Measurements from ENCODE around the gene OR4E1.
"Not testable (repeated sequence)": the region's sequence is repeated elsewhere in the genome, so short reads cannot be mapped to it uniquely, and the experiment has no call there.

The OR4E1 gene

DNA sequence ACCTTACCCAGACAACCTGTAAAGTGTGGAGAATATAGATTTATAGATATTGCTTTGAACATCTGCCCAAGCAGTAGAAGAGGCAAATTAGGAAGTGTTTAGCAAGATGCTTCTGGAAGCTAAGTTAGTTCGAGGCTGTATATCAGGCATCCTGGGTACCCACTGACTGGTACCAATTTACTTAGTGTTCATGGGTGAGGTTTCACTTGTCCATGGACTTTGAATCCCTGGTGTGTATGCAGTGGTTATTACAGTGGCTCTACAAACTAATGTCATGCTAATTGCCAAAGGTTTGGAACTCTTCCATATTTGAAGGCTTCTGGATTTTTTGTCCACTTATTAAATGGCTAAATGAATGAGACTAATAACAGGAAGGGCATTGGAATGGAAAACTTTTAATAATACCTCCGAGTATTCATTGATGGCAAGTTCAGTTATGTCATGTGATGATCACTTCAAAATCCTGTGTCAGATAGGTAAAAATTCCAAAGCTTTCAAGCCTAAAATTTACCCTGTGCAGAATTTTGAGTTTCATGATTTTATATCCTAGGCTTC, 20.2 kb downstream of the OR4E1 start, which contains the start of gene OR4E2:
Gene OR4E2 (plus strand): TSS at position 505 of the 555 bp plus-strand sequence. CDS start 11,248 bp downstream, outside the sequence.
- DNase-seq (ENCODE audit: low read depth in 1 of 2, low spot score in 1 of 2), result no peak

DNA sequence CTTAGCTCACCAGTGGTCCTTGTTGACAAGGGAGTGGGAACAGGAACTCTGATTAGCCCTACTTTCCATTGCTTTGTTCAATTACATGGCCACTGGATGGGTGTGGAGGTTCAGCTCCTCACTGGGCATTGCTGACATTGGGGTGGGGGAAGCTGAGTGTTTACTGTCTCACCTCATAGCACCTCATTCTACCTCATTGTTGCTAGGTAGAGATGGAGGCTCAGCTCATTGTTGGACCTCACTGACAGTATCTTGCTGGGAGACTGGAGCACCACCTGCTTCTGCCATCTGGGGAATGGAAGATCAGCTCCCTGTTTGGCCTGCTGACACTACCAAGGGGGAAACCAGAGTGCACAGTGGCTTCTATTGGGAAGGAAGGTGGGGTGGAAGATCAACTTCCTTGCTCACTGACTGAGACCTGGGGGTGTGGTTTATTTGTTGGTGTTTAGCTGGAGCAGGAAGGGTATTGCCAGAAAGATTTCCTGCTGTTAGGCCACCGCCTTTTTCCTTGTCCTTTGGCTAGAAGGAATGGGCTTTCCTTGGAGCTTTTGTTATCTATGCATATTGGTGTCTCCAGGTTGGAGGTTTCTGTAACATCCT, 21.3 kb downstream of the OR4E1 start:
- no peak for DNase-seq (ENCODE audit: low read depth in 1 of 2, low spot score in 1 of 2)

DNA sequence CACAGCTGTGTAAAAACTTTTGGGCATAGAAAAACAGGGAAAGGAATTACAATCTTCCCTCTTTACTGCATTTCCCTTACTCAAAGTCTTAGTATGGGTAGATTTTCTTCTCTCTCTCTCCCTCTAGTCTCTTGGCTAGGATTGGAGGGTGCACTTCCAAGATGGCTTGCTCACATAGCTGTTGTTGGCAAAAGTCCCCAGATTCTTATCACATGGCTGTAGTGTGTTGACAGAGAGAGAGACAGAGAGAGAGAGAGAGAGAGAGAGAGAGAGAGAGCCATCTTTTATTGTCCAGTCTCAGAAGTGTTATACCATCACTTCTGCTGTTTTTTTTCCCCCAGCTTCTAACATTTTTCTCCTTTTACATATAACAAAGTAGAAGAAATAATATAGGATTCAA, 26.2 kb downstream of the OR4E1 start:
- DNase-seq (ENCODE audit: low read depth in 1 of 2, low spot score in 1 of 2), result no peak

DNA sequence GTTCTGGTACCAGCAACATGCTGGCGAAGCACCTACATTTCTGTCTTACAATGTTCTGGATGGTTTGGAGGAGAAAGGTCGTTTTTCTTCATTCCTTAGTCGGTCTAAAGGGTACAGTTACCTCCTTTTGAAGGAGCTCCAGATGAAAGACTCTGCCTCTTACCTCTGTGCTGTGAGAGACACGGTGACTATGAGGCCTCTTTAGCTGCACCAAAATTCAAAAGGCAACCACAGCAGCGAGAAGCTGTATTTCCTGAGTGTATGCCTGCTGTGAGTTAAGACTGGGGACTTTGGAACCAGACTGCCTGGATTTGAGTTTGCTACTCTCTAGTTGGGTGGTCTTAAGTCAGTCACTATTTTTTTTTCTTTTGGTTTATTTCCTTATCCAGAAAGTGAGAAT, 30.2 kb downstream of the OR4E1 start:
- no peak for DNase-seq (ENCODE audit: low read depth in 1 of 2, low spot score in 1 of 2)

DNA sequence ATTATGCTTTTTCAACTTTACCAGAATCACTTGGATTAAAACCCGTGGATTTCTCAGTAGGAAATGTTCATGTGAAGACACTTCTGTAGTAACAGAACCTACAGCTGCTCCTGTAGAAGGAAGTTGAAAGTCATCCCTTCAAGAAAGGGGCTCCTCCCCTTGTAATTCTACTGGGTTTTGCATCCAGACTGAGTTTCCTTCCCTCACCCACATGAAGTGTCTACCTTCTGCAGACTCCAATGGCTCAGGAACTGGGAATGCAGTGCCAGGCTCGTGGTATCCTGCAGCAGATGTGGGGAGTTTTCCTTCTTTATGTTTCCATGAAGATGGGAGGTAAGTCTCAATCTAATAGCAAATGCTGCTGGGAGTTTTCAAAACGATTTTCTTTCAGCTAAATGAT, 30.9 kb downstream of the OR4E1 start:
- no peak for DNase-seq (ENCODE audit: low read depth in 1 of 2, low spot score in 1 of 2)

DNA sequence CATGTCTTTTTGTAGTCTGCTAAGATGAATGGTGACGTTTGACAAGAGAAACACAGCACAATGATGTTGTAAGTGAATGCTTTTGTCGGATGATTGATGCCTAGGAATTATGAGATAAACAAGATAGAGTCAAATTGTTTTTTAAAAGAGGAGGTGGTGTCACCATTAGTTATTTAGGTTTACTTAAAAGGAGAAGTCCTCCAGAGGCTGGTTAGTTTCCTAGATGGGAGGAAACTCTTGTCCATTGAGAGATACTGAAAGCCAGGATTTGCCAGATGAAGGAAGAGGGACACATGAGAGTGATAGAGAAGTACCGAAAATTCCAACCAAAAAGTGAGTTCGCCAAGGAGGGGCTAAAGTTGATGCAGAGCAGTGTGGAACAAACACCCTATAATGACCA, 38.8 kb downstream of the OR4E1 start, which contains the start of gene OR10G2:
Gene OR10G2 (minus strand): TSS at position 101 of the 400 bp plus-strand sequence. CDS start 98 bp downstream, at position 3.
- no peak for DNase-seq (ENCODE audit: low read depth in 1 of 2, low spot score in 1 of 2)

DNA sequence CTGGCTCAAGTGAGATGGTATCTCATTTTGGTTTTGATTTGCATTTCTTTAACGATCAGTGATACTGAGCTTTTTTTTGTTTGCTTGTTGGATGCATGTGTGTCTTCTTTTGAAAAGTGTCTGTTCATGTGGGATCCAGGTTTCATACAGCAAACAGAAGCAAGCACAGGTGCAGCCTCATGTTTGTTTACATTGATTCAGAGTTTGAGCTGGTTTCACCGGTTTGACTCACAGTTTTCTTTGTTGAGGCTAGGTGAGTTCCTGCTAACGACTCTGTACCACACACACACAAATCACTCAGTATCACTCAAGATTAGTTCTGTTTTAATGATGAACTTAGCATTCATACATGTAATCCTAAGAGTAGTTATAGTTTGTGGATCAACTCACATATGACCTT, 42.5 kb downstream of the OR4E1 start:
- DNase-seq (ENCODE audit: low read depth in 1 of 2, low spot score in 1 of 2), result no peak

DNA sequence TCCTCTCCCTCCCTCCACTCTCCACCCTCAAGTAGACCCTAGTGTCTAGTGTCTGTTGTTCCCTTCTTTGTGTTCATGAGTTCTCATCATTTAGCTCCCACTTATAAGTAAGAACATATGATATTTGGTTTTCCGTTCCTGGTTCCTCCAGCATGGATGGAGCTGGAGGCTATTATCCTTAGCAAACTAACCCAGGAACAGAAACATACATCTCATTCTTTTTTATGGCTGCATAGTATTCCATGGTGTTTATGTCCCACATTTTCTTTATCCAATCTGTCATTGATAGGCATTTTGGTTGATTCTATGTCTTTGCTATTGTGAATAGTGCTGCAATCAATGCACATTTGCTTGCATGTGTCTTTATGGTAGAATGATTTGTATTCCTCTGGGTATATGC, 43.1 kb downstream of the OR4E1 start:
- not testable (repeated sequence) for DNase-seq (ENCODE audit: low read depth in 1 of 2, low spot score in 1 of 2)

DNA sequence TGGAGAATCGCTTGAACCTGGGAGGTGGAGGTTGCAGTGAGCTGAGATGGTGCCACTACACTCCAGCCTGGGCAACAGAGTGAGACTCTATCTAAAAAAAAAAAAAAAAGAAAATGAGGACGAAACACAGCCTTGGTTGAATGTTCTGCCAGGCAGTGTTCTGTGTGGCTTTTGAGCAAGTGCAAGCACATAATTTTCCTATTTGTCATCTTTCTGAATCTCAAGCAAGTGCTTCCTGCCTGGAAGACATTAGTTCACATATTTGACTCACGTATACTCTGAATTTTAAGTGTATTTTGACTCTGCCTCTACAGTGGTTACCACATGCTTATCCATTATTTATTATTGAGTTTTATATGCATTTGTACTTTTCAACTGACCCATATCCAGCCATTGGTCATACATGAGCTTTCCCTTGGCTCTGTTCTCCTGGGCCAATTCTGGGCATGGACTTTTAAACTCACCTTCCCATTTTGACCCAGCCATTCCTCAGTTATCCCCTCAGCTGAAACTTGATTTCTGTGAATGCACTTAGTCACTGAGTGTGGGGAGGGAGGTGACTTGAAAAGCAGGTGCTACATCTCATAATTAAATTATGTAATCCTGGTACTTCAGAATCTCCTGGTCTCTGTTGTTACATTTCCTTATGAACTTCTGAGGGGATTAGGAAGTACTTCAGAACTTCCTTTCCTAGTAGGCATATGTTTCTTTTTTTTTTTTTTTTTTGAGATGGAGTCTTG, 47.0 kb downstream of the OR4E1 start:
- no peak for DNase-seq (ENCODE audit: low read depth in 1 of 2, low spot score in 1 of 2)
